ENCODE measurements around the gene ZBTB5.

GRCh38 chr9:37466037-37466709, 923 bp upstream of the ZBTB5 start:
- TF ChIP-seq CTCF (IDR thresholded peaks at IDR 0.05; ENCODE audit: insufficient read depth, low read length, poor library complexity, severe bottlenecking) = no peak
- TF ChIP-seq EZH2phosphoT487 (conservative IDR thresholded peaks at IDR 0.05; ENCODE audit: low read length) = no peak
